Activated T-helper 1 cell treated with anti-CD3 and anti-CD28 coated beads, Interleukin-12 subunit alpha, Interleukin-12 subunit beta, Interleukin-2, Interleukin-4 antibody, amounts not matched to agents 30 ng/mL and 10 ng/mL and 1 ng/mL, durations not matched to agents 14 hours and 24 hours and 36 hours (primary cell): Measurements from ENCODE around the gene LDLRAD3. TPM values are rescaled to one million over a fixed set of nuclear protein-coding genes. Genes with fewer than 3 reads are reported as not detected.

Experiments used
- DNase-seq: peaks from one replicate; pipeline ENCODE4 v3.0.0; 2021; ENCODE audit warnings: low spot score
- H3K27ac Mint-ChIP-seq: one replicate; pipeline ENCODE4 v1.8.0; 2021; ENCODE audit warnings: mild to moderate bottlenecking, mixed read lengths
- H3K27me3 Mint-ChIP-seq: one replicate; pipeline ENCODE4 v1.8.0; 2022; ENCODE audit warnings: mild to moderate bottlenecking, moderate library complexity, mixed read lengths; ENCODE audit not compliant: insufficient read depth
- H3K36me3 Mint-ChIP-seq: one replicate; pipeline ENCODE4 v1.8.0; 2021; ENCODE audit warnings: low read depth, mixed read lengths
- H3K4me1 Mint-ChIP-seq: one replicate; pipeline ENCODE4 v1.8.0; 2021; ENCODE audit warnings: low read depth, mixed read lengths
- H3K4me3 Mint-ChIP-seq: one replicate; pipeline ENCODE4 v1.8.0; 2021; ENCODE audit warnings: mild to moderate bottlenecking, moderate library complexity, mixed read lengths
- H3K9me3 Mint-ChIP-seq: one replicate; pipeline ENCODE4 v1.8.0; 2021; ENCODE audit warnings: mixed read lengths
- intact Hi-C: fragments of 100-400 bp; cut with micrococcal nuclease; formaldehyde crosslinking; loops from one replicate; pipeline ENCODE4 v1.15.1; 2024
- total RNA-seq: library from RNA; stranded (reverse); gene quantifications from 2 replicates; pipeline ENCODE4 v1.2.3, GENCODE V29; 2022

LDLRAD3 gene
- total RNA-seq, 1 donor from 2014 or later, result 0.57 TPM

GRCh38 chr11:36093548-36093947 lies 149.7 kb downstream of the LDLRAD3 start:
- Mint-ChIP-seq H3K4me1 (no peaks in the 10 kb centered on the region), H3K27me3 (peaks cover 15% of the 10 kb centered on the region), H3K9me3 (peaks cover 4% of the 10 kb centered on the region), H3K36me3 (no peaks in the 10 kb centered on the region), H3K4me3 (no peak overlapping the region), H3K27ac (no peak overlapping the region)
- no peak for DNase-seq
- intact Hi-C loops, result no loop called here

- Mint-ChIP-seq H3K36me3 (no peaks in the 10 kb centered on the region), H3K27ac (no peak overlapping the region), H3K27me3 (peaks cover 15% of the 10 kb centered on the region), H3K4me3 (no peak overlapping the region), H3K4me1 (no peaks in the 10 kb centered on the region), H3K9me3 (peaks cover 4% of the 10 kb centered on the region)
- intact Hi-C loops, result no loop called here
- no peak for DNase-seq
Measured at GRCh38 chr11:36094164-36094563, 150.3 kb downstream of the LDLRAD3 start.

GRCh38 chr11:36095716-36096115 lies 151.9 kb downstream of the LDLRAD3 start:
- Mint-ChIP-seq H3K36me3 (no peaks in the 10 kb centered on the region), H3K4me1 (no peaks in the 10 kb centered on the region), H3K9me3 (peaks cover 4% of the 10 kb centered on the region), H3K27ac (no peak overlapping the region), H3K4me3 (no peak overlapping the region), H3K27me3 (peaks cover 14% of the 10 kb centered on the region)
- intact Hi-C loops, result no loop called here
- no peak for DNase-seq

GRCh38 chr11:36097219-36097650 lies 153.4 kb downstream of the LDLRAD3 start:
- no peaks in the 10 kb centered on the region for H3K36me3 Mint-ChIP-seq
- H3K4me3 Mint-ChIP-seq, result no peak overlapping the region
- H3K27ac Mint-ChIP-seq, result no peak overlapping the region
- H3K9me3 Mint-ChIP-seq, result peaks cover 4% of the 10 kb centered on the region
- no peaks in the 10 kb centered on the region for H3K4me1 Mint-ChIP-seq
- H3K27me3 Mint-ChIP-seq, result peaks cover 14% of the 10 kb centered on the region
- intact Hi-C loops, result no loop called here
- no peak for DNase-seq

GRCh38 chr11:36098087-36098486 lies 154.2 kb downstream of the LDLRAD3 start:
- Mint-ChIP-seq H3K36me3 (no peaks in the 10 kb centered on the region), H3K9me3 (peaks cover 4% of the 10 kb centered on the region), H3K4me1 (no peaks in the 10 kb centered on the region), H3K27me3 (peaks cover 9% of the 10 kb centered on the region), H3K27ac (no peak overlapping the region), H3K4me3 (no peak overlapping the region)
- intact Hi-C loops, result no loop called here
- DNase-seq, result no peak

DNA sequence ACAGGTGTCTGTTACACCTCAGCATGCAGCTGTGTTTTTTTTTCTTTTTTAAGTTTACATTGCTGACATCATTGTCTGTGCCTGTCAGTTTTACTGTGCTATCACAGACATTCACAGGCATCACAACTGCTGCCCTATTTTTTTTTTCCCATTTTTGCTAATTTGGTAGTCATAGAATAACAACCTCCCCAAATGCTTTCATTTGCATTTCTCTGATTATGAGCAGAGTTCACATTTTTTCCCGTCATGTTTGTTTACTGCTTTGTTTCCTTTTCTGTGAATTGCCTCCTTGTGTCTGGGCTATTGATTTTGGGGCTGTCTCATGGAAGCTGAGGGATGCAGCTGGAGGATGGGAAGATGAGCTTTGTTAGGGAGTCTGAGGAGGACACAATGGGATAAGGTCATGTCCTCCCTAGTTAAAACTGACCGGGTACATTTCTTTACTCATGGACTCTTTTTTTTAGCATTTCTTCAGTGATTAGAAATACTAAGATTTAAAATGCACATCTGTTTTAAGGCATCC lies 155.1 kb downstream of the LDLRAD3 start:
- Mint-ChIP-seq H3K4me3 (no peak overlapping the region), H3K36me3 (no peaks in the 10 kb centered on the region), H3K27ac (no peak overlapping the region), H3K9me3 (no peaks in the 10 kb centered on the region), H3K4me1 (no peaks in the 10 kb centered on the region), H3K27me3 (peaks cover 6% of the 10 kb centered on the region)
- DNase-seq, result no peak
- intact Hi-C loops, result no loop called here

- Mint-ChIP-seq H3K9me3 (no peaks in the 10 kb centered on the region), H3K27me3 (peaks cover 6% of the 10 kb centered on the region), H3K27ac (no peak overlapping the region), H3K36me3 (no peaks in the 10 kb centered on the region), H3K4me1 (no peaks in the 10 kb centered on the region), H3K4me3 (no peak overlapping the region)
- intact Hi-C loops, result no loop called here
- no peak for DNase-seq
Measured at GRCh38 chr11:36101466-36101865, 157.6 kb downstream of the LDLRAD3 start.

DNA sequence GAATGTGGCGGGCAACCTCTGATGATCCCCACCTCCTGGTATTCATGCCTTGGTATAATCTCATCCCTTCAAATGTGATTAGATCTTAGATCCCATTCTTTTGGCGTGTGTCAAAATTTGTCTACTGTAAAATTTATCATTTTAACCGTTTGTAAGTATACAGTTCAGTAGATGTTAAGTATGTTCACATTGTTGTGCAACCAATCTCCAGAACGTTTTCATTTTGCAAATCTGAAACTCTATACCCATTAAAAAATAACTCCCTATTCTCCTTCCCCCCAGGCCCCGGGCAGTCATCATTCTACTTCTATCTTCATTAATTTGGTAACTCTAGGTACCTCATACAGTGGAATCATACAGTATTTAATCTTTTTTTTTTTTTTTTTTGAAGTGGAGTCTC lies 159.0 kb downstream of the LDLRAD3 start:
- no peaks in the 10 kb centered on the region for H3K4me1 Mint-ChIP-seq
- intact Hi-C loops, result no loop called here
- no peaks in the 10 kb centered on the region for H3K9me3 Mint-ChIP-seq
- no peak overlapping the region for H3K27ac Mint-ChIP-seq
- H3K4me3 Mint-ChIP-seq, result no peak overlapping the region
- H3K27me3 Mint-ChIP-seq, result peaks cover 6% of the 10 kb centered on the region
- no peak for DNase-seq
- no peaks in the 10 kb centered on the region for H3K36me3 Mint-ChIP-seq

DNA sequence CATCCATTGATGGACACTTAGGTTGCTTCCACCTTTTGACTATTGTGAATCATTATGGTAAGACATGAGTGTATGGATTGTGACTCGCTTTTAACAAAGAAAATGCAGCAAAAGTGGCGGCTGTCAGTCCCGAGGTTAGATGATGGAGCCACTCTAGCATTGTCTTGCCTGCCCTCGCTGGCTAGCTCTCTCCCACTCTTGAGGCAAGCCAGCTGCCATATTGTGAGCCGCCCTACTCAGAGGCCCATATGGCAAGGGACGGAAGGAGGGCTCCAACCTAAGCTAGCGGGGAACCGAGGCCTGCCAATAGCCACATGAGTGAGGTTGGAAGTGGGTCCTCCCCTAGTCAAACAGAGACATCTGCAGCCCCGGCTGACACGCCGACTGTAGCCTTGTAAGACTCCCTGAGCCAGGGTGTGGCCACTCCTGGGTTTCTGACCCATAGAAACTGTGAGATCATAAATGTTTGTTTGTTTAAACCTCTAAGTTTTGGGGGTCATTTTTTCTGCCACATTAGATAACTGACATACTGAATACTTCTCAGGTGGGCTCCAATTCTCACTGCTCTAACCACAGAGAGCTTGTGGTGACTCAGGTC lies 160.2 kb downstream of the LDLRAD3 start:
- no peak overlapping the region for H3K4me3 Mint-ChIP-seq
- intact Hi-C loops, result no loop called here
- H3K4me1 Mint-ChIP-seq, result no peaks in the 10 kb centered on the region
- no peak overlapping the region for H3K27ac Mint-ChIP-seq
- H3K36me3 Mint-ChIP-seq, result no peaks in the 10 kb centered on the region
- H3K27me3 Mint-ChIP-seq, result peaks cover 2% of the 10 kb centered on the region
- no peaks in the 10 kb centered on the region for H3K9me3 Mint-ChIP-seq
- DNase-seq, result no peak

DNA sequence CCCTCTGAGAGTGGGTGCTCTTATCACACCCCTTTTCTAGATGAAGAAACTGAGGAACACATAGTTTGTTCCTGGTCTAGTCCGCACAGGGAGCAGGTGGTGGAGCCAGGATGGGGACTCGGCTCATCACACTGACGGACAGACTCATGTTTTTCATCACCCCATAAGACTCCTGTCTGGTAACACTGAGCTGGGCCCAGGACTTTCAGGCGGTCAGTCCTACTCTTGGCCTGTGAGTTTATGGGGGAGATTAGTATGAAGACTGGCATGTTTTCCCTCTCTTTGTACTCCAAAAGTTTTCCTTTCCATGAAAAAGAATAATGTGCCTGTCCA lies 160.8 kb downstream of the LDLRAD3 start:
- intact Hi-C loops, result no loop called here
- no peak overlapping the region for H3K4me3 Mint-ChIP-seq
- H3K36me3 Mint-ChIP-seq, result no peaks in the 10 kb centered on the region
- H3K4me1 Mint-ChIP-seq, result no peaks in the 10 kb centered on the region
- H3K27me3 Mint-ChIP-seq, result no peaks in the 10 kb centered on the region
- no peak for DNase-seq
- H3K9me3 Mint-ChIP-seq, result no peaks in the 10 kb centered on the region
- no peak overlapping the region for H3K27ac Mint-ChIP-seq

GRCh38 chr11:36105743-36106581 lies 162.1 kb downstream of the LDLRAD3 start:
- intact Hi-C loops, result no loop called here
- no peaks in the 10 kb centered on the region for H3K4me1 Mint-ChIP-seq
- no peaks in the 10 kb centered on the region for H3K9me3 Mint-ChIP-seq
- no peak overlapping the region for H3K27ac Mint-ChIP-seq
- no peaks in the 10 kb centered on the region for H3K27me3 Mint-ChIP-seq
- H3K36me3 Mint-ChIP-seq, result no peaks in the 10 kb centered on the region
- no peak overlapping the region for H3K4me3 Mint-ChIP-seq
- DNase-seq, result no peak

GRCh38 chr11:36107547-36107946 lies 163.7 kb downstream of the LDLRAD3 start:
- Mint-ChIP-seq H3K36me3 (no peaks in the 10 kb centered on the region), H3K9me3 (peaks cover 2% of the 10 kb centered on the region), H3K4me1 (no peaks in the 10 kb centered on the region), H3K27me3 (no peaks in the 10 kb centered on the region), H3K27ac (no peak overlapping the region), H3K4me3 (no peak overlapping the region)
- intact Hi-C loops, result no loop called here
- no peak for DNase-seq

DNA sequence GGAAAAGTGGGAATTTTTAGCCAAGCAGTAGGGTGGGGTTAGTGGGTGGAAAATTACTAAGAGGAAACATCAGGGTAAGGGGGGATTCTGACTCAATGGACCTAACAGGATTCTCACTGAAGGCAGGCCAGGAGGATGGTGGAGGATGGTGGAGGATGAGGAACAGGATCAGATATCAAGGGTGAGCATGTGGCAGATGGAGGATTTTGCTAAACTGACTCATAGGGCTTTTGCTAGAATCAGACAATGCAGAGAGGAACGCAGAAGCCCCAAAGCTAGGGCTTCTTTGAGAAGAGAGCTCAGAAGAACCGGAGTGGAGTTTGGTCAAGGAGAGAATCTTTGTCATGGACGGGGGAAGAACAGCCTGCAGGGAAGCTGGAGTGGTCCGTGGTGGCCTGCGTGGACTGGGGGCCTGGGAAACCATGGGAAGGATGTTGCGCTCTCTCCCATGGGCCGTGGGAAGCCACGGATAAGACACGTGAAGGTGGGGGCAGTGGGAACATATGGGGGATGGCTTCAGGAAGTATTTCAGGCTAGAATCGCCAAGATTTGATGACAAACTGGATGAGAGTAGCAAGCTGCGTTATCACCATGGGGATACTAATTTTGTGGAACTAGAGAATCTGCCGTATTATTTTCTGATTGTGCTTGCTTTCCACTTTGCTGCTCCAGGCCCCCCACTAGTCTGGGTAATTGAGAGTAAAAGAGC lies 165.2 kb downstream of the LDLRAD3 start:
- Mint-ChIP-seq H3K4me3 (no peak overlapping the region), H3K9me3 (peaks cover 9% of the 10 kb centered on the region), H3K36me3 (no peaks in the 10 kb centered on the region), H3K4me1 (no peaks in the 10 kb centered on the region), H3K27me3 (peaks cover 2% of the 10 kb centered on the region), H3K27ac (no peak overlapping the region)
- intact Hi-C loops, result no loop called here
- no peak for DNase-seq
